ENCODE results near the gene LINGO3.

LINGO3 gene

DNA sequence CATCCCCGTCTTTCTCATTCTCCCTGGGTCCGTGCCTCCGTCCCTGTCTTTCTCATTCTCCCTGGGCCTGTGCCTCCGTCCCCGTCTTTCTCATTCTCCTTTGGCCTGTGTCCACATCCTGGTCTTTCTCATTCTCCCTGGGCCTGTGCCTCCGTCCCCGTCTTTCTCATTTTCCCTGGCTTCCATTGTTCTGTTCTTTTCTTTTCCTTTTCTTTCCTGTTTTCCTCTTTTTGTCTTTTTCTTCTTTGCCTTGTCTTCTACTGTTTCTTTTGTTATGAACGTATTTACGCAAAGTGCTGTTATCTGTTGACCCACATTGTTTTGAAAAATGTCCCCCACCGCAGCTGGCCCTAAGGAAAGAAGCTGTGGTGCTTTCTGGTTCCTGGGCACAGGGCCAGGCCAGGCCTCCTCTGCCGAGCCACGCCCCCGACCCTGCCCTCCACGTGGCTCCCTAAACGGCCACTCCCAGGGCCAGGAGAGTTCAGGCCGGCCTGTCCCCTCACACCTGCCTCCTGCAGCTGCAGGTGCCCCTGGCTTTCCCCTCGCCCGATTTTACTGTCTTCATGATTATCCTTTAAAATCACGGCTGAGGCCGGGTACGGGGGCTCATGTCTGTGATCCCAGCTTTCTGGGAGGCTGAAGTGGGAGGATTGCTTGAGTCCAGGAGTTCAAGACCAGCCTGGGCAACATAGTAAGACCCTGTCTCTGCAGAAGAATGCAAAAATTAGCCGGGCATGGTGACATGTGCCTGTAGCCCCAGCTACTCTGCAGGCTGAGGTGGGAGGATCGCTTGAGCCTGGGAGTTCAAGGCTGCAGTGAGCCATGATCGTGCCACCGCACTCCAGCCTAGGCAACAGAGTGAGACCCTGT is 38.1 kb upstream of the LINGO3 start:
- Histone ChIP-seq H3K4me3 (ENCODE audit: low read depth in 1 of 2, low read length in 2 of 2) (no peak overlapping the region), H3K4me1 (ENCODE audit: insufficient read depth, low read length) (no peaks in the 10 kb centered on the region), H3K27ac (ENCODE audit: low read depth, low read length) (no peak overlapping the region), H3K36me3 (ENCODE audit: insufficient read depth, low read length) (peaks cover 16% of the 10 kb centered on the region), H3K9ac (ENCODE audit: low read length) (no peak overlapping the region), H3K27me3 (ENCODE audit: control insufficient read depth in 1 of 2, insufficient read depth in 2 of 2, low read length in 2 of 2) (no peaks in the 10 kb centered on the region), H3K9me3 (ENCODE audit: low read length) (no peaks in the 10 kb centered on the region)

DNA sequence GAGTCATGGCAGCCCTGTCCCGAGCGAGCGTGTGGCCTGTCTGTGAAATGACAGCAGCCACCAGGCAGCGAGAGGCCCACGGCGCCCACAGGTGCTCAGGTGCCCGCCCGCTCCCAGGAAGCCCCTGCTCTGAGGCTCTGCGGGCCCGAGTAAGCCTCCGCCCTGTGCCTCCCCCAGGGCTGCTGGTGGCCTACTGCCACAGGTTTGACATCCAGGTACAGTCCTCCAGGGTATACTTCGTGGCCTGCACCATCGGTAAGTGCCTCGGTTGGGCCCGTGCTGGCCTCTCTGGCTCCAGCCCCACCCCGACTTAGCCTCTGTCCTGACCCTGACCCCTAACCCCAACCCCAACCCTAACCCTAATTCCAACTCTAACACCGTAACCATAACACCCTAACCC is 37.1 kb upstream of the LINGO3 start:
- no peak overlapping the region for H3K9ac ChIP-seq (ENCODE audit: low read length)
- no peaks in the 10 kb centered on the region for H3K4me1 ChIP-seq (ENCODE audit: insufficient read depth, low read length)
- no peaks in the 10 kb centered on the region for H3K9me3 ChIP-seq (ENCODE audit: low read length)
- peaks cover 11% of the 10 kb centered on the region for H3K36me3 ChIP-seq (ENCODE audit: insufficient read depth, low read length)
- H3K27ac ChIP-seq (ENCODE audit: low read depth, low read length), result no peak overlapping the region
- H3K4me3 ChIP-seq (ENCODE audit: low read depth in 1 of 2, low read length in 2 of 2), result no peak overlapping the region
- no peaks in the 10 kb centered on the region for H3K27me3 ChIP-seq (ENCODE audit: control insufficient read depth in 1 of 2, insufficient read depth in 2 of 2, low read length in 2 of 2)

DNA sequence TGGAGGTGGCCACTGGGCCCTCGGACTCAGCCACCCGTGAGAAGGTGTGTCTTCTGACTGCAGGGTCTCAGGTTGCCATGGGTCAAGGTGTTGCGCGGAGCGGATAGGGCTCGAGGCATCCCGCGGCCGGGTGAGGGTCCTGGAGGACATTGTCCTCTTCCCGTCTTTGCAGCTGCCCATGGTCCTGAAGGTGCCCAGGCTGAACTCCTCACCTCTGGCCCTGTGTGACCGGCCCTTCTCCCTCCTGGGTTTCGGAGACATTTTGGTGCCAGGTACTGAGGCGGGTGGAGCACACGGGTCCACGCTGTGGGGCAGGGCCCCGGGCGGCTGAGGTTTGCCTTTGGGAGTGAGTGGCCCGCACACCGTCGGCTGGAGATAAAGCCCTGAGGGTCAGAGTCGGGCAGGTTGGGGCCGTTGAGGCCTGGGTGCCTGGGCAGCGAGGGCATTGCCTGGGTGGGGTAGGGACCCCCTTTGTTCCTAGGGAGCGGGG is 36.5 kb upstream of the LINGO3 start:
- Histone ChIP-seq H3K4me3 (ENCODE audit: low read depth in 1 of 2, low read length in 2 of 2) (no peak overlapping the region), H3K27me3 (ENCODE audit: control insufficient read depth in 1 of 2, insufficient read depth in 2 of 2, low read length in 2 of 2) (no peaks in the 10 kb centered on the region), H3K27ac (ENCODE audit: low read depth, low read length) (no peak overlapping the region), H3K4me1 (ENCODE audit: insufficient read depth, low read length) (no peaks in the 10 kb centered on the region), H3K9ac (ENCODE audit: low read length) (no peak overlapping the region), H3K36me3 (ENCODE audit: insufficient read depth, low read length) (peaks cover 11% of the 10 kb centered on the region), H3K9me3 (ENCODE audit: low read length) (no peaks in the 10 kb centered on the region)

DNA sequence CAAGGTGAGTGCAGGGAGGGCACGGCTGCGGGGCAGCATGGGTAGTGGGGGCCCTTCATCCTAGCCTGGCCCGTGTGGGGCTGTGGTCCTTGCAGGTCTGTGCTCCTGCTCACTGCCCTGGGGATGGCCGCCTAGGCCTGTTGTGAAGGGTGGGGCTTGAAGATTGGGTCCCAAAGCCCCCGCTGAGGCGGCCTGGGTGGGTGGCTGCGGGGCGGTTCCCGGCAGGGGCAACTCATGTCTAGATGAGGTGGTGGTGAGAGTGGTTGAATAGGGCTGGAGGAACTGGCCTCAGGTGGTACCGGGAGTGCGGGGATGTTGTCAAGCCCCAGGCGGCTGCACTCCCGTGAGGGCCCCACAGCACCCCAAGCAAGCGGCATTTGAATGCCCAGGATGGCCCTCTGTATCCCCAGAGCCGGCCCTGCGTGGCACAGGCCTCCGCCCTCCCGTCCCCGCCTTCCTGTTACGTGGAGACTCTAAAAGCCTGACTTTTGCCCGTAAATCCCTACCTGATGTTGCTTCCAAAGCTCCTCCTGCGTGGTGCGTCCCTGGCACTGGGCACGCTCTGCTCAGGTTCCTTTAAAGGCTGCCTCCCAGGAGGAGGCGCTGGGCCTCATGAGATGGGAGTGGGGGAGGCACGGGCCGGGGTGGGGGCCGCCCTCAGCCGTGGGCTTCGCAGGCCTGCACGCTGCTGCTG is 35.5 kb upstream of the LINGO3 start:
- Histone ChIP-seq H3K27me3 (ENCODE audit: control insufficient read depth in 1 of 2, insufficient read depth in 2 of 2, low read length in 2 of 2) (no peaks in the 10 kb centered on the region), H3K4me3 (ENCODE audit: low read depth in 1 of 2, low read length in 2 of 2) (no peak overlapping the region), H3K4me1 (ENCODE audit: insufficient read depth, low read length) (no peaks in the 10 kb centered on the region), H3K36me3 (ENCODE audit: insufficient read depth, low read length) (peaks cover 6% of the 10 kb centered on the region), H3K9me3 (ENCODE audit: low read length) (no peaks in the 10 kb centered on the region), H3K9ac (ENCODE audit: low read length) (no peak overlapping the region), H3K27ac (ENCODE audit: low read depth, low read length) (no peak overlapping the region)

DNA sequence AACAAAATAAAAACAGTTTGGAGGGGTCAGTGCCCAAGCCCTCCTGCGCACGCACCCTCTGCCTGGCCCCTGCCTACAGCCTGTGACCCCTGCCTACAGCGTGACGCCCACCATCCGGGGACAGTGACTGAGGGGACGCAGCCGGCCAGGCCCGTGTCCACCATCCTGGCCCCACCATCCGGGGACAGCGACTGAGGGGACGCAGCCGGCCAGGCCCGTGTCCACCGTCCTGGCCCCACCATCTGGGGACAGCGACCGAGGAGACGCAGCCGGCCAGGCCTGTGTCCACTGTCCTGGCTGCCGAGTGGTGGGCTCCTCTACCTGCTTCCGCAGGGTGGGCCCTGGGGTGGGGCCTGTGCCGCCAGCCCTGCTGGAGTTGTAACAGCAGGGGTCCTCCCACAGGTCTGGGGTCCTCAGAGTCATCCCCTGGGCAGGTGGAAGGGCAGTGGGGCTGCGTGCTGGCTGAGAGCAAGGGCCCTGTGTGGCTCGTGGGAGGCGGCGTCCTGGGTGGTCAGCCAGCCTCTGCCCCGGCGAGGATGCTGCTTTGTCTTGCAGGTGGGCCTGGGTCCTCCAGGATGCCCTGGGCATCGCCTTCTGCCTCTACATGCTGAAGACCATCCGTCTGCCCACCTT is 34.8 kb upstream of the LINGO3 start:
- Histone ChIP-seq H3K9me3 (ENCODE audit: low read length) (no peaks in the 10 kb centered on the region), H3K9ac (ENCODE audit: low read length) (no peak overlapping the region), H3K36me3 (ENCODE audit: insufficient read depth, low read length) (peaks cover 6% of the 10 kb centered on the region), H3K27me3 (ENCODE audit: control insufficient read depth in 1 of 2, insufficient read depth in 2 of 2, low read length in 2 of 2) (no peaks in the 10 kb centered on the region), H3K4me3 (ENCODE audit: low read depth in 1 of 2, low read length in 2 of 2) (no peak overlapping the region), H3K4me1 (ENCODE audit: insufficient read depth, low read length) (no peaks in the 10 kb centered on the region), H3K27ac (ENCODE audit: low read depth, low read length) (no peak overlapping the region)

DNA sequence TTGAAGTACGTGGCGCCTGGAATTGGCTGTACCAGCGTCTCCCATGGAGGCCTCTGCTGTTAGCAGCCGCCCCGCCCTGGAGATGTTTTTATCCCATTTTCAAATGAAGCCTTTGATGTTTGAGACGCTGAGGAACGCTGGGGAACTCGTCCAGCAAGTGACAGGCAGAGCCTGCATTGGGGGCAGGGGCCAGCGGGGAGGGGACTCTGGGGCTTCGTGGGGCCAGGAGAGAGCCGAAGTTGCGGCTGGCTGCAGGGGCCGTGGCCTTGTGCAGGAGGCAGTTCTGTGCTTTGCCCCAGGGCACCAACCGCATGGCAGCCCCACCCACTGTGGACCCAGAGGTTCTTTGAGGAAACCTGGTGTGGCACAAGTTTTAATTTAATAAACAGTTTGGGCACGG is 34.0 kb upstream of the LINGO3 start:
- H3K27ac ChIP-seq (ENCODE audit: low read depth, low read length), result no peak overlapping the region
- H3K36me3 ChIP-seq (ENCODE audit: insufficient read depth, low read length), result peaks cover 6% of the 10 kb centered on the region

DNA sequence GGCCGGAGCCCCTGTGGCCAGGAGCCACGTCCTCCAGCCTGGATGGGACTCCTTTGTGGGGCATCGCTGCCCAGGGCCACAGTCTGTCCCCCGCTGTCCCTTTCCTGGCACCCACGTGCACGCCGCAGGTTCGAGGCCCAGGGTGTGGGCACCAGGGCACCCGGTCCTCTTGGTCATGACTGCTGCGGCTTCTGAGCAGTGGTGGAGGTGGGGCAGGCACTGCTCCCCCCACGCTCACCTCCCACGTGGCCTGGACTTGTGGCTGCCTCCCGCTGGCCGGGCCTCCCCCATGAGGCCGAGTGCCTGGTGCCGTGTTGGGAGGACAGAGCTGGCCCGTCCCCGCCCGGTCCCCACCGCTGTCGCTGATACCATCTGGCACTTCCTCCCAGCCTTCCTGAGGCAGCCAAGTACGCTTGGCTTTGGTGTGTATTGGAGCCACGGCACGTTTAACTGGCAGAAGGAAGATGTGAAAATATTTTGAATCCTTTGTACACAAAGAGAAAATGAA is 33.3 kb upstream of the LINGO3 start:
- H3K27ac ChIP-seq (ENCODE audit: low read depth, low read length), result no peak overlapping the region
- no peaks in the 10 kb centered on the region for H3K4me1 ChIP-seq (ENCODE audit: insufficient read depth, low read length)
- H3K9ac ChIP-seq (ENCODE audit: low read length), result no peak overlapping the region

More for the DNA sequence above, 34.0 kb upstream of the LINGO3 start:
- H3K4me1 ChIP-seq (ENCODE audit: insufficient read depth, low read length), result no peaks in the 10 kb centered on the region
- no peaks in the 10 kb centered on the region for H3K27me3 ChIP-seq (ENCODE audit: control insufficient read depth in 1 of 2, insufficient read depth in 2 of 2, low read length in 2 of 2)
- no peak overlapping the region for H3K9ac ChIP-seq (ENCODE audit: low read length)
- no peak overlapping the region for H3K4me3 ChIP-seq (ENCODE audit: low read depth in 1 of 2, low read length in 2 of 2)
- no peaks in the 10 kb centered on the region for H3K9me3 ChIP-seq (ENCODE audit: low read length)

DNA sequence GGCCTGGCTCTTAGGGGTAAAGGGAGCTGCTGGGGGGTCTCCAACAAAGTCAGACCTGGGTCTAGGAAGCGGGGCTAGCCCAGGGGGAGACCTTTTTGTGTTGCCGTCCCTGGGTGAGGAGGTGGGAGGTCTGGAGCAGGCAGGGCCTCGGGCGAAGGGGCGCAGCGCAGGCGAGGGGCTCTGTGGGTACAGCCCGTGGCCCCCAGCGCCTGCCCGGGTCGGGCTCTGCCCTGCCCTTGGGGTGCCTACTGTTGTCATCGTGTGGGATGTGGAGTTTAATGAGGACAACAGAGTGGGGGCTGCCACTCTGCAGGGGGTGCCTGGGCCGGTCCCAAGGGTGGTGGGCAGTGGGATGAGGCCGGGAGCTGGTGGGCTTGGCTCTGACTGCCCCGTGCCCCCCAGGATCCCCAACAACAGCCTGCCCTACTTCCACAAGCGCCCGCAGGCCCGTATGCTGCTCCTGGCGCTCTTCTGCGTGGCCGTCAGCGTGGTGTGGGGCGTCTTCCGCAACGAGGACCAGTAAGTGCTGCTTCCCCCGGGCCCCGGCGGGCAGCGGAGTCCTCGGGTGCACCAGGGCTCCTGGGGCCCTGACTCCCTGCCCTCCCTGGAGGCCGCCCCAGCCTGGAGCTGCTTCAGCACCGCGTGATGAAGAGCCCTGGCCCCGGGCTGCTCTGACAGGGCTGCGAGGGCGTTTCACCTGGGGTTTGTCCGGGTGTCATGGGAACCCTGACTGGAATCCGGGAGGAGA is 32.7 kb upstream of the LINGO3 start:
- H3K9ac ChIP-seq (ENCODE audit: low read length), result no peak overlapping the region
- H3K27ac ChIP-seq (ENCODE audit: low read depth, low read length), result no peak overlapping the region
- no peaks in the 10 kb centered on the region for H3K4me1 ChIP-seq (ENCODE audit: insufficient read depth, low read length)
- H3K4me3 ChIP-seq (ENCODE audit: low read depth in 1 of 2, low read length in 2 of 2), result no peak overlapping the region
- H3K27me3 ChIP-seq (ENCODE audit: control insufficient read depth in 1 of 2, insufficient read depth in 2 of 2, low read length in 2 of 2), result no peaks in the 10 kb centered on the region
- H3K9me3 ChIP-seq (ENCODE audit: low read length), result no peaks in the 10 kb centered on the region
- H3K36me3 ChIP-seq (ENCODE audit: insufficient read depth, low read length), result peaks cover 6% of the 10 kb centered on the region

More for the DNA sequence above, 33.3 kb upstream of the LINGO3 start:
- peaks cover 6% of the 10 kb centered on the region for H3K36me3 ChIP-seq (ENCODE audit: insufficient read depth, low read length)
- H3K9me3 ChIP-seq (ENCODE audit: low read length), result no peaks in the 10 kb centered on the region
- no peaks in the 10 kb centered on the region for H3K27me3 ChIP-seq (ENCODE audit: control insufficient read depth in 1 of 2, insufficient read depth in 2 of 2, low read length in 2 of 2)
- no peak overlapping the region for H3K4me3 ChIP-seq (ENCODE audit: low read depth in 1 of 2, low read length in 2 of 2)

DNA sequence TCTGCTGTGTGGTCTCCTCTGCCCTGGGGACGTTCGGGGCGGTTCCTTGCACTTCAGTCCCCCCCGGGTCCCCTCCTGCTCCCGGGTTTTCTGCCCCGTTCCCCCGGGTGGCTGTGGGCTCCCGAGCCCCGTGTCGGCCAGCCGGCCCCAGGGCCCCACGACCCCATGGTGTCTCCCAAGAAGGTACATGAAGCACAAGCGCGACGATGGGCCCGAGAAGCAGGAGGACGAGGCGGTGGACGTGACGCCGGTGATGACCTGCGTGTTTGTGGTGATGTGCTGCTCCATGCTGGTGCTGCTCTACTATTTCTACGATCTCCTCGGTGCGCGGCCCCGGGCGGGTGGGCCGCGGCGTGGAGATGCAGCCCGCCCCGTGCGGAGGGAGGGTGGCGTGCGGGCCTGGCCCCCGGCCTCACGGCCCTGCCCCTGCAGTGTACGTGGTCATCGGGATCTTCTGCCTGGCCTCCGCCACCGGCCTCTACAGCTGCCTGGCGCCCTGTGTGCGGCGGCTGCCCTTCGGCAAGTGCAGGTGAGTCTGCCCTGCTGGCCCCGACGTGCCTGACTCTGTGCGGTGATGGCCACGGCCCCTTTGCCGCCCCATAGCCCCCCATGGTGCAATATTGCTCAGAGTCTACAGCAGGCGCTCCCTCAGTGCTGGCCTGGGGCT is 31.8 kb upstream of the LINGO3 start:
- no peaks in the 10 kb centered on the region for H3K9me3 ChIP-seq (ENCODE audit: low read length)
- H3K9ac ChIP-seq (ENCODE audit: low read length), result no peak overlapping the region
- H3K4me1 ChIP-seq (ENCODE audit: insufficient read depth, low read length), result no peaks in the 10 kb centered on the region
- peaks cover 6% of the 10 kb centered on the region for H3K36me3 ChIP-seq (ENCODE audit: insufficient read depth, low read length)
- H3K4me3 ChIP-seq (ENCODE audit: low read depth in 1 of 2, low read length in 2 of 2), result no peak overlapping the region
- H3K27ac ChIP-seq (ENCODE audit: low read depth, low read length), result no peak overlapping the region
- no peaks in the 10 kb centered on the region for H3K27me3 ChIP-seq (ENCODE audit: control insufficient read depth in 1 of 2, insufficient read depth in 2 of 2, low read length in 2 of 2)

DNA sequence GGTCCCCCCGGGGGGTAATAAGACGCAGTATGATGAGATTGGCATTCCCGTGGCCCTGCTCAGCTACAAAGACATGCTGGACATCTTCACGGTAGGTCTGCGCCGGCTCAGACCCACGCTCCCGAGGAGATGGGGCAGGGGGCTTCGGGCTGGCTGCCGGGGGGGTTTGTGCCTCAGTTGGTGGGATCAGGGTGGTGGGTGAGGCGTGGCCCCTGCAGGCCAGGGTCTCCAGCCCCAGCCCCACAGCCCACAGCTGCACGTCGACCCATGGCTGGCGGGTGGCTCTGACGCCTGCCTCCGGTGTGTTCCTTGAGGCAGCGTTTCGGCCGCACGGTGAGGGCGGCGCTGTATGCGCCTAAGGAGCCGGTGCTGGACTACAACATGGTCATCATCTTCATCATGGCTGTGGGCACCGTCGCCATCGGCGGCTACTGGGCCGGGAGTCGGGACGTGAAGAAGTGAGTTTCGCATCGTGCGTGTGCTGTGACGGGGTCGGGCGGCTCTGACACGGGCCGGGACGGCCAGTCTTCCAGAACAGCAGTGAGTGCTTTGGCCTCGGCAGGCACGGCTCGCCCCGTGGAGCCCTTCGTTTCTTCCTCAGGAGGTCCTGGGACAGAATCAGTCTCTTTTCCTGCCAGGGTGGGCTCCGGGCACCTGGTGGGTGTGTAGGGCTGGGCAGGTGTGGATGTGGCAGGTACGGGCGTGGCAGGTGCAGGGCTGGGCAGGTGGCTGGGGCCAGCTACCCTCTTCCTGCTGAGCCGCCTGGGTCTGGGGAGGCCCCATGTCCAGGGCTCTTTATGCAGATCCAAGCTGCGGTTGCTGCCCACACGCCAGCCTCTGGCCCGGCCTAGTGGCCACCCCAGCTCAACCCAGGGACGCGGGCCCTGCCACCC is 31.0 kb upstream of the LINGO3 start:
- no peak overlapping the region for H3K4me3 ChIP-seq (ENCODE audit: low read depth in 1 of 2, low read length in 2 of 2)
- H3K27ac ChIP-seq (ENCODE audit: low read depth, low read length), result no peak overlapping the region
- no peak overlapping the region for H3K9ac ChIP-seq (ENCODE audit: low read length)
- H3K9me3 ChIP-seq (ENCODE audit: low read length), result no peaks in the 10 kb centered on the region
- no peaks in the 10 kb centered on the region for H3K4me1 ChIP-seq (ENCODE audit: insufficient read depth, low read length)
- H3K27me3 ChIP-seq (ENCODE audit: control insufficient read depth in 1 of 2, insufficient read depth in 2 of 2, low read length in 2 of 2), result no peaks in the 10 kb centered on the region
- H3K36me3 ChIP-seq (ENCODE audit: insufficient read depth, low read length), result peaks cover 6% of the 10 kb centered on the region
